ENCODE data around the gene NEFH.

- no peak for TF ChIP-seq CTCF (conservative IDR thresholded peaks at IDR 0.05)
- no peak for TF ChIP-seq ZFX (IDR thresholded peaks at IDR 0.05)
Observed at GRCh38 chr22:29484642-29485041, 4.6 kb downstream of the NEFH start.

All from C4-2B (cell line).